Rectal smooth muscle tissue (tissue), 1 donor: ENCODE results near the gene GNL3.

Experiments used
- H3K27ac ChIP-seq: one replicate; pipeline ENCODE4 v1.7.0; 2013; ENCODE audit warnings: low read depth, low read length, inconsistent platforms
- H3K27me3 ChIP-seq: one replicate; pipeline ENCODE4 v1.7.0; 2013; ENCODE audit warnings: low read length; ENCODE audit not compliant: control insufficient read depth, insufficient read depth
- H3K36me3 ChIP-seq: one replicate; pipeline ENCODE4 v1.7.0; 2013; ENCODE audit warnings: low read length; ENCODE audit not compliant: control insufficient read depth, insufficient read depth
- H3K4me1 ChIP-seq: one replicate; pipeline ENCODE4 v1.7.0; 2013; ENCODE audit warnings: low read length; ENCODE audit not compliant: control insufficient read depth, insufficient read depth
- H3K4me3 ChIP-seq: one replicate; pipeline ENCODE4 v1.7.0; 2013; ENCODE audit warnings: low read length
- H3K9ac ChIP-seq: one replicate; pipeline ENCODE4 v1.7.0; 2013; ENCODE audit warnings: low read length

Gene GNL3, protein sequence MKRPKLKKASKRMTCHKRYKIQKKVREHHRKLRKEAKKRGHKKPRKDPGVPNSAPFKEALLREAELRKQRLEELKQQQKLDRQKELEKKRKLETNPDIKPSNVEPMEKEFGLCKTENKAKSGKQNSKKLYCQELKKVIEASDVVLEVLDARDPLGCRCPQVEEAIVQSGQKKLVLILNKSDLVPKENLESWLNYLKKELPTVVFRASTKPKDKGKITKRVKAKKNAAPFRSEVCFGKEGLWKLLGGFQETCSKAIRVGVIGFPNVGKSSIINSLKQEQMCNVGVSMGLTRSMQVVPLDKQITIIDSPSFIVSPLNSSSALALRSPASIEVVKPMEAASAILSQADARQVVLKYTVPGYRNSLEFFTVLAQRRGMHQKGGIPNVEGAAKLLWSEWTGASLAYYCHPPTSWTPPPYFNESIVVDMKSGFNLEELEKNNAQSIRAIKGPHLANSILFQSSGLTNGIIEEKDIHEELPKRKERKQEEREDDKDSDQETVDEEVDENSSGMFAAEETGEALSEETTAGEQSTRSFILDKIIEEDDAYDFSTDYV

DNA sequence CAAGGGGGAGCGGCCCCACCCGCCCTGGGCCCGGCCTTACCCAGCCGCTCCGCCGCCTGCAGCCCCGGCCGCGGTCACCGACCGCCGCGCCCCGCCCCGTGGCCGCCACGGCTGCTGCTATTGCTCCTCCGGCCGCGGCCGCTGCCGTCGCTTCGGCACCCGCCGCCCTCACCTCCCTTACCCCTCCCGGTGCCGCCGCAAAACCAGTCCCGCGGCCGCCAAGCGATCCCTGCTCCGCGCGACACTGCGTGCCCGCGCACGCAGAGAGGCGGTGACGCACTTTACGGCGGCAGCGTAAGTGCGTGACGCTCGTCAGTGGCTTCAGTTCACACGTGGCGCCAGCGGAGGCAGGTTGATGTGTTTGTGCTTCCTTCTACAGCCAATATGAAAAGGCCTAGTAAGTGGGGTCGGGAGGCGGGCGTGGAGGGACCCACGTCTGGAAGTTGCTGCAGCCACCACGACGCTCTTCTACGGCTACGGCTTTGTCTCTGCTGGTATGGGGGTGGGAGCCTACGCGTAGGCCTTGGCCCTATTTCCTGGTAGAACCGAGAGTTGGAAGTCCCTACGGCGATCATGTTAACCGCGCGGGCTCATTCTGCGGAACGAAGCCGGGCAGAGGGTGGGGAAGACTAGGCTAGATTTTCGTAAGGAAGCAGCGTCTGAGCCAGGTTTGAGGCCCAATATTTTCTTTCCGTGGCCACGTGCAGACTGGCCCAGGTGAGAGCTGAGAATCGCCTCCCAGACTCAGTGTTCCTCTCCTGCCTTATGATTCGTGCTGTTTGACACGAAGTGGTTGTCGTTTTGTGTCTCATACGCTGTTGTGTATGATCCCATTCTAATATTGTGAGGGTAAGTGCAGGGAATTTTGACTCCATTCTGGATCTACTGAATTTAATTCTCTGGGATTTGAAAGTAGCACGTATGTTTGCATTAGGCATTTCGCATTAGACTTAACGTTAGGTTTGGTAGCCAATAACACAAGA lies at the start of gene GNL3, which contains the start of gene PBRM1:
Gene GNL3 (plus strand): TSS at position 324 of the 983 bp plus-strand sequence. CDS start 61 bp downstream, at position 385.
Gene PBRM1 (minus strand): TSS at position 205 of the 983 bp plus-strand sequence.
- peak within 1 kb of the TSS; percentile 84 for H3K9ac ChIP-seq
- peak within 1 kb of the TSS; percentile 94 for H3K27ac ChIP-seq
- peak within 1 kb of the TSS; percentile 91 for H3K4me3 ChIP-seq
- H3K27me3 ChIP-seq: no peaks in the 10 kb centered on the region
- H3K4me1 ChIP-seq: peaks cover 17% of the 10 kb centered on the region
- peaks cover 34% of the 10 kb centered on the region for H3K36me3 ChIP-seq

DNA sequence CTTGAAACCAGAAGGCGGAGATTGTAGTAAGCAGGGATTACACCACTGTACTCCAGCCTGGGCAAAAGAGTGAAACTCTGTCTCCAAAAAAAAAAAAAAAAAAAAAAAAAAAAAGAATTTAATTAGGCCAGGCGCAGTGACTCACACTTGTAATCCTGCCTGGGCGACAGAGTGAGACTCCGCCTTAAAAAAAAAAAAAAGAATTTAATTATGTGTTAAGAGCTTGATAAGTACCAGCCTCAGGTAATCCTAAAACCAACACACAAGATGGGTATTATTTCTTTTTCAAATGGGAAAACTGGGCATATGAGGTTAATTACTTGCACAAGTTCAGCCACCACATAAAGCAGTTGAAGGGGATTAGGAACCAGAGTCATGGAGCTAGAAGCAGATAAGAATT lies 49.2 kb upstream of the GNL3 start:
- Histone ChIP-seq H3K4me1 (no peaks in the 10 kb centered on the region), H3K27me3 (no peaks in the 10 kb centered on the region), H3K4me3 (no peak overlapping the region), H3K36me3 (peaks cover 17% of the 10 kb centered on the region), H3K9ac (no peak overlapping the region), H3K27ac (no peak overlapping the region)

DNA sequence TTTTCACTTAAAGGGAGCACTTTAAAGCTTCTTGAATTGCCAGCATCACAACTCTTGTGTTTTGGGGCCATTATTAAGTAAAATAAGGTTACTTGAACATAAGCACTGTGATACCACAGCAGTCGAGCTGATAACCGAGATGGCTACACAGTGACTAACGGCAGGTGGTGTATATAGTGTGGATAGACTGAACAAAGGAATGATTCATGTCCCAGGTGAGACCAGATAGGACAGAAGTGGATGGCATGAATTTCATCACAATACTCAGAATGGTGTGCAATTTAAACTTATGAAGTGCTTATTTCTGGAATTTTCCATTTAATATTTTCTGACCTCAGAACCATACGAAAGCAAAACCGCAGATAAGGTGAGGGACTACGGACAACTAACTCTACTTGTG lies 40.3 kb upstream of the GNL3 start:
- Histone ChIP-seq H3K9ac (no peak overlapping the region), H3K4me3 (no peak overlapping the region), H3K27me3 (no peaks in the 10 kb centered on the region), H3K36me3 (peaks cover 13% of the 10 kb centered on the region), H3K4me1 (no peaks in the 10 kb centered on the region), H3K27ac (no peak overlapping the region)

DNA sequence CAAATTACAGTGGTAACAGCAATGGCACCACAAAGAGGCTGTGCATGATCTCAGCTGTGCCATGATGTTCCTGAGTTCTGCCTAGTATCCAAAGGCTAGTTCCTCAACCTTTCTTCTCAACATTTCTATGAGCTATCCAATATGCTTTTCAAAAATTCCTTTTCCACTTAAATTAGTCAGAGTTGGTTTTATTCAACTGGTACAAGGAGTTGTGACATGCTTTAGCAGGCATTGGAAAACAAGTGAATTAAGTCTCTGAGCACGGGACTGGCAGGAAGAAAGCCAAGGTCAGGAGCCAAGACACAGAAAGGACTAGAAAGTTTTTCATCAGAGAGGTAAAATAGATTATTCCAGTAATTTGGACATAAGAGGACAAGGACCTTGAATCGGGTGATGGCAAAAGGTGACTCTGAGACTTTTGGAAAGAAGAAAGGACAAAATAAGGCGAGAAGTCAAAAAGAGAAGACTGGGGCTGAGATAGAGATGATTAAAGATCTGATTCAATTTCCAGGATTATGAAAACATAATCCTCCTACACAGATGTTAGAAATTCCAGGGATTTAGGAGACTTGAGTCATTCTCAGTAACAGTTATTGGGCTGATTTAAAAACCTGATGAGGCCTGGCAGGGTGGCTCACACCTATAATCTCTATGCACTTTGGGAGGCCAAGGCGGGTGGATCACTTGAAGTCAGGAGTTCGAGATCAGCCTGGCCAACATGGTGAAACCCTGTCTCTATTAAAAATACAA lies 36.2 kb upstream of the GNL3 start:
- peaks cover 21% of the 10 kb centered on the region for H3K36me3 ChIP-seq
- no peak overlapping the region for H3K27ac ChIP-seq
- no peak overlapping the region for H3K4me3 ChIP-seq
- H3K9ac ChIP-seq: no peak overlapping the region
- H3K4me1 ChIP-seq: no peaks in the 10 kb centered on the region
- no peaks in the 10 kb centered on the region for H3K27me3 ChIP-seq

DNA sequence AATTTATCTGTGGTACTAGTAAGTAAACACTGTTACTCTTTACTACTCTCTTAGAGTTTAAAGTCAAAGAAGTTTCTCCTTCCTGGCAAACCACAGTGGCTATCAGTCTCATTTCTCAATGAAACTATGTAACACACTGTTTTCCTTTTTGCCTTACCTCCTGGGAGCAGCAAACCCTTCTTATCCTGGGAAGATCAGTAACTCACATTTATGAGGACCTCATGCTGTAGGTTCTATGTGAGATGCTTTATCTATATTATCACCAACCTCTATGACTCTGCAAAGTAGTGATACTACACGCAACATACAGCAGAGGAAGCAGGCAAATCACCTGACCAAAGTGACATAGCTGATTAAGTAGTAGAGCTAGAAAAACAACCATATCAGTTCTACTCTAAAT lies 35.4 kb upstream of the GNL3 start:
- Histone ChIP-seq H3K9ac (no peak overlapping the region), H3K27ac (no peak overlapping the region), H3K36me3 (peaks cover 25% of the 10 kb centered on the region), H3K27me3 (no peaks in the 10 kb centered on the region), H3K4me3 (no peak overlapping the region), H3K4me1 (no peaks in the 10 kb centered on the region)

DNA sequence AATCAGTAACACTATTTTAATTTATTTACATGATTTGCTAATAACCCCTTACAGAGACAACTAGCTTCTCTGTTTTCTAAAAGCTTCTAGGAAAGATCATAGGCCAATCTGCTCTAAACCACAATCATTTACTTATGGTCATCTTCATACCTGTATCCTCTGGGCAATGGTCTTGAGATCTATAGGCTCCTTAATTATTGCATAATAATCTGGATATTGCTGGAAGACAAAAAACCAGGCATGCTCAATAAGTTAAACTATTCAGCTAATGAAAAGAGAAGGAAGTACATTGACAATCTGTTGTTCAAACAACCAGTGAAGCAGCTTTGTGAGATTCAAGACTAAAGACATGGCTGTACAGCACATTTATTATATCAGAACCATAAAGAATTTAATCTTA lies 34.2 kb upstream of the GNL3 start:
- H3K4me3 ChIP-seq: no peak overlapping the region
- H3K36me3 ChIP-seq: peaks cover 31% of the 10 kb centered on the region
- no peak overlapping the region for H3K9ac ChIP-seq
- no peaks in the 10 kb centered on the region for H3K4me1 ChIP-seq
- H3K27ac ChIP-seq: no peak overlapping the region
- H3K27me3 ChIP-seq: no peaks in the 10 kb centered on the region

DNA sequence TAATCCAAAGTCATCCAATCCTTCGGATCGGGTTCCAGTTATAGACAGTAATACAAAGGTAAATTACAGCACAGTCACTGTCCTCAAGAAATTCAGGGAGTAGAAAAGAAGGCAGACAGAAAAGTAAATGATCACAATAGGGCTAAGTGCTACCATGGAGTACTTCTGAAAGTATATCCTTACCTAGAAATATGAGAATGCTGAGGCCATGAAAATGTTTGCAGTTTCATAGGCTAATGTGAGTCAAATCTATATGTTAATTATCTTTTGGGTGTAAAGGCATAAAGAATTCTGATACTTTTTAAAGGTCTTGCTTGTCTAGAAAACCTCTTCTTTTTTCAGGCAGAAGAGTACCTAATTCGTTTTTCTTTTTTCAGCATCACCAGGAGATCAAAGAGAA lies 29.9 kb upstream of the GNL3 start:
- Histone ChIP-seq H3K4me1 (no peaks in the 10 kb centered on the region), H3K4me3 (no peak overlapping the region), H3K27ac (no peak overlapping the region), H3K9ac (no peak overlapping the region), H3K27me3 (no peaks in the 10 kb centered on the region), H3K36me3 (peaks cover 28% of the 10 kb centered on the region)

DNA sequence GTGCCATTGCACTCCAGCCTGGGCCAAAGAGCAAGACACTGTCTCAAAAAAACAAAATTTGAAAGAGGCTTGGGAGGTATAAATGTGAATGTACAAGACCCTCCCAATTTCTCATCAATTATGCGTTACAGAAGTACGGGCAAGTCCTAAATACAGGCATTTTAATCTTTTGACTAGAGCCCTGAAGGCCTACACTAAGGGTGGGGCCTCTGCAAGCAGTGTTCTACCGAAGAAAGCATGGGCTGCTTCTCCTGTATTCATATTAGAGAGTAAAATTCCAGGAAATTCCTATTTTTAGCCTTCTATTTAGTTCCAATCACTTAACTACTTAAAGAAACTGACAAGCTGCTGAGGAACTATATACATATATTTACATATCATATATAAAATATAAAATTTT lies 25.8 kb upstream of the GNL3 start:
- no peak overlapping the region for H3K4me3 ChIP-seq
- no peak overlapping the region for H3K27ac ChIP-seq
- no peaks in the 10 kb centered on the region for H3K27me3 ChIP-seq
- H3K9ac ChIP-seq: no peak overlapping the region
- H3K36me3 ChIP-seq: peaks cover 30% of the 10 kb centered on the region
- no peaks in the 10 kb centered on the region for H3K4me1 ChIP-seq

DNA sequence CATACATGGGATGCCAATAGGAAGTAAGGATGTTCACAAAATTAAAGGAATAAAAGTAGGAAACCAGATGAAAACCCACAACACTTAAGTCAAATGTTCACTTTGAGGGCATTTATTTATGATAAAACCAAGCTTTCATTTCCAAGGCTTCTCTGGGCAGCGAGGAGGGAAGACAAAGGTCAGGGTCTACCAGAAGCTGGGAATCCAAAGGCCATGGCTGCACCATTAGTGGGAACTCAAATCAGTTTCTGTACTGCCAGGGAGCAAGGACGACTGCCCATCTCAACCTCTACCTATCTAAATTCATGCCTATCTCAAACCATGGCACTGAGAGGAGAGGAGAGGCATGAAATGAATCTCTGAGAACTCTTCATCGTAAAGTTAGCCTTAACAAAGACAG lies 22.7 kb upstream of the GNL3 start:
- Histone ChIP-seq H3K36me3 (peaks cover 29% of the 10 kb centered on the region), H3K27me3 (no peaks in the 10 kb centered on the region), H3K4me3 (no peak overlapping the region), H3K9ac (no peak overlapping the region), H3K27ac (no peak overlapping the region), H3K4me1 (no peaks in the 10 kb centered on the region)

DNA sequence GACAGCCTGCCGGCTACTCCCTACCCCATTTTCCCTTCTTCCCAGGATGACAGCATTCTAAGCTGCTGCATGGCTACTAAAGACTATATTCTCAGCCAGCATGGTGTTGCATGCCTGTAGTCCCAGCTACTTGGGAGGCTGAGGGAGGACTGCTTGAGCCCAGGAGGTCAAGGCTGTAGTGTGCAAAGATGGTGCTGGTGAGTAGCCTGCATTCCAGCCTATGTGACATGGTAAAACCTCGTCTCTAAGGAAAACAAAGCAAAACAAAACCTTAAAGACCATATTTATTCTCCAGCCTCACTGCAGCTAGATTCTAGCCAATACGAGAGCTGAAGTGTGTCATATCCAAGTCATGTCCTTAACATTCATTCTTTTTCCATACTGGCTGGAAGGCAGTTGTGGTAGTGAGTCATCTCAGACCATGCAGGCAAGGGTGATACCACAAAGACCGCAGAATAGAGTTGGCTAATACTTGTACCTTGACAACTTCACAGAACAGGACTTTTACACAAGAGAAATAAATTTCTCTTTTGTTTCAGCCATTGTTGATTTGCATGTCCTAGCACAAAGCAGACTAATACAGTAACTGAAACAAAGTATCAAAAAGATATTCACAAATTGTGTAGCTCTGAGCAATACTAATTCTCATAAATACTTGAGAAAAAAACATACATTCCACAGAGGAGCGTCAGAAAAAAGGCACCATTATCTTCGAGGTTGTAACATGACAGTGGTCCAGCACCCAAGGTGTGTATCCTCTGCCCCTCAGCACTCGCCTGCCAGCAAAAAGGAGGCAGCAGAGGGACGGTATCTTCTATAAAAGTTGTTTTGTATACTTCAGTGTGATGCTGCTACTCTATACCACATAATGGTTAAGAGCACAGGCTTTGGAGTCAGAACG lies 15.0 kb upstream of the GNL3 start:
- Histone ChIP-seq H3K36me3 (peaks cover 11% of the 10 kb centered on the region), H3K4me3 (no peak overlapping the region), H3K27ac (peak overlapping the region; percentile 51), H3K4me1 (peaks cover 5% of the 10 kb centered on the region), H3K27me3 (no peaks in the 10 kb centered on the region), H3K9ac (no peak overlapping the region)

DNA sequence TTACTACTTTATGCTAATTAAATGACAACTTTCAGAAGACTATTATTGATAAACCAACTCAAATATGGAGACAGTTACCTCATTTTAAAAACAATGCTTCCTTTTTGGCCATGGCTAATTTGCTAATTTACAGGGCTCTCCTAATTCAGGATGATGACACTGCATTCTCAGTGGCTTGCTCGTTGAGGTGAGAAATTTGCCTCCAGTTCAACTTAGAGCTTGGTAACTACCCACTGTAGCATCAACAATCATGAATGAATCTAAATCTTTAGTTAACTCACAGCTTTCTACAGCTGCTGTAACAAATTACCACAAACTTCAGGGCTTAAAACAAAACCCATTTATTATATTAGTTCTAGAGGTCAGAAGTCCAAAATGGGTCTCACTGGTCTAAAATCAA lies 14.2 kb upstream of the GNL3 start:
- Histone ChIP-seq H3K36me3 (peaks cover 14% of the 10 kb centered on the region), H3K27me3 (no peaks in the 10 kb centered on the region), H3K4me1 (peaks cover 5% of the 10 kb centered on the region), H3K9ac (no peak overlapping the region), H3K4me3 (no peak overlapping the region), H3K27ac (no peak overlapping the region)
